Ramos (cell line): ENCODE data around the gene REM2.

ENCODE experiments used
- in situ Hi-C: fragments of 300-500 bp; cut with MboI; formaldehyde crosslinking; loops from one replicate; pipeline ENCODE4 v1.14.3; 2022; ENCODE audit warnings: low sequenced_read_pairs; ENCODE audit not compliant: unreplicated experiment

REM2 gene

GRCh38 chr14:22883173-22883976 lies at the start of gene REM2:
Gene REM2 (plus strand): TSS chr14:22883222. CDS start chr14:22883288, 66 bp downstream.
- in situ Hi-C loops, result no loop called here

- in situ Hi-C loops, result no loop called here
These were observed 47.5 kb upstream of the REM2 start for GRCh38 chr14:22835505-22835904.

GRCh38 chr14:22836301-22837113 lies 46.5 kb upstream of the REM2 start, which contains the start of gene MMP14:
Gene MMP14 (plus strand): TSS chr14:22836585. CDS start chr14:22836818, 233 bp downstream.
- in situ Hi-C loops, result no loop called here

GRCh38 chr14:22837114-22837749 lies 45.8 kb upstream of the REM2 start:
- in situ Hi-C loops, result no loop called here

- in situ Hi-C loops, result no loop called here
These were observed 45.1 kb upstream of the REM2 start for GRCh38 chr14:22837750-22838538.

- in situ Hi-C loops, result no loop called here
These were observed 44.4 kb upstream of the REM2 start for GRCh38 chr14:22838631-22839041.

GRCh38 chr14:22839159-22839779 lies 43.8 kb upstream of the REM2 start:
- in situ Hi-C loops, result no loop called here

- in situ Hi-C loops, result loop anchor here (10.0 kb wide), 2 partner anchors 187 to 457 kb away; no protein-coding TSS in a partner anchor
These were observed 41.7 kb upstream of the REM2 start for GRCh38 chr14:22841311-22841710.

- in situ Hi-C loops, result loop anchor here (10.0 kb wide), 2 partner anchors 187 to 457 kb away; no protein-coding TSS in a partner anchor
These were observed 41.3 kb upstream of the REM2 start for GRCh38 chr14:22841769-22842168.

- in situ Hi-C loops, result loop anchor here (10.0 kb wide), 2 partner anchors 188 to 458 kb away; no protein-coding TSS in a partner anchor
These were observed 40.6 kb upstream of the REM2 start for GRCh38 chr14:22842211-22843122.

- in situ Hi-C loops, result loop anchor here (10.0 kb wide), 2 partner anchors 189 to 459 kb away; no protein-coding TSS in a partner anchor
These were observed 39.7 kb upstream of the REM2 start for GRCh38 chr14:22843123-22843925.

GRCh38 chr14:22844221-22845102 lies 38.6 kb upstream of the REM2 start:
- in situ Hi-C loops, result loop anchor here (5.0 to 10.0 kb wide), 3 partner anchors 62 to 460 kb away; no protein-coding TSS in a partner anchor

- in situ Hi-C loops, result loop anchor here (5.0 to 10.0 kb wide), 3 partner anchors 63 to 460 kb away; no protein-coding TSS in a partner anchor
These were observed 38.0 kb upstream of the REM2 start for GRCh38 chr14:22845103-22845394.

- in situ Hi-C loops, result loop anchor here (5.0 to 10.0 kb wide), 3 partner anchors 64 to 461 kb away; no protein-coding TSS in a partner anchor
These were observed 37.0 kb upstream of the REM2 start for GRCh38 chr14:22845821-22846625.

- in situ Hi-C loops, result loop anchor here (5.0 to 10.0 kb wide), 3 partner anchors 65 to 462 kb away; no protein-coding TSS in a partner anchor
These were observed 36.2 kb upstream of the REM2 start for GRCh38 chr14:22846811-22847307.
